HuH-7 (cell line): ENCODE data around the gene CYP4V2.
"Not testable (repeated sequence)": the region's sequence is repeated elsewhere in the genome, so short reads cannot be mapped to it uniquely, and the experiment has no call there.

Experiments used
- DNase-seq: peaks from one replicate; pipeline ENCODE4 v3.0.0; 2011; ENCODE audit warnings: low spot score

The CYP4V2 gene

GRCh38 chr4:186228514-186228894 is 37.1 kb downstream of the CYP4V2 start:
- no peak for DNase-seq

GRCh38 chr4:186234367-186234766 is 43.0 kb downstream of the CYP4V2 start:
- DNase-seq, result no peak

- DNase-seq, result no peak
Observed at GRCh38 chr4:186236126-186236525, 44.8 kb downstream of the CYP4V2 start.

- no peak for DNase-seq
Observed at GRCh38 chr4:186240452-186240847, 49.1 kb downstream of the CYP4V2 start.

- no peak for DNase-seq
Observed at GRCh38 chr4:186240848-186241491, 49.6 kb downstream of the CYP4V2 start.

GRCh38 chr4:186241616-186242015 is 50.2 kb downstream of the CYP4V2 start:
- no peak for DNase-seq

GRCh38 chr4:186242031-186242430 is 50.7 kb downstream of the CYP4V2 start:
- DNase-seq, result not testable (repeated sequence)

- no peak for DNase-seq
Observed at GRCh38 chr4:186243331-186243730, 52.0 kb downstream of the CYP4V2 start.

GRCh38 chr4:186244835-186245234 is 53.5 kb downstream of the CYP4V2 start:
- no peak for DNase-seq

- not testable (repeated sequence) for DNase-seq
Observed at GRCh38 chr4:186247062-186247752, 55.8 kb downstream of the CYP4V2 start.

GRCh38 chr4:186248643-186249042 is 57.3 kb downstream of the CYP4V2 start:
- no peak for DNase-seq

- no peak for DNase-seq
Observed at GRCh38 chr4:186249785-186250754, 58.7 kb downstream of the CYP4V2 start.

- no peak for DNase-seq
Observed at GRCh38 chr4:186250760-186251159, 59.4 kb downstream of the CYP4V2 start.

- DNase-seq, result no peak
Observed at GRCh38 chr4:186255122-186255521, 63.8 kb downstream of the CYP4V2 start.

- DNase-seq, result no peak
Observed at GRCh38 chr4:186258216-186258811, 66.9 kb downstream of the CYP4V2 start.

- DNase-seq, result no peak
Observed at GRCh38 chr4:186260117-186260503, 68.7 kb downstream of the CYP4V2 start.
